PC-9 (cell line): Measurements from ENCODE around the gene CACNA2D1. TPM values are rescaled to one million over a fixed set of nuclear protein-coding genes. Genes with fewer than 3 reads are reported as not detected.

Source experiments
- BruUV-seq: library from RNA; stranded (reverse); fragments of 400-500 nt; replicated peaks from 2 replicates; lab custom pipeline; 2021; lab: Mats Ljungman, UMichigan
- CTCF ChIA-PET: fragments of 300-600 bp; sonication (Branson Sonifier 250); formaldehyde crosslinking; loops from one replicate; lab custom pipeline; 2022; ENCODE audit warnings: antibody characterized with exemption; lab: Charles Lee
- POLR2A ChIA-PET: fragments of 300-600 bp; sonication (Branson Sonifier 250); formaldehyde crosslinking; loops from one replicate; lab custom pipeline; 2022; ENCODE audit warnings: antibody characterized with exemption; ENCODE audit not compliant: unreplicated experiment; lab: Charles Lee
- DNase-seq, 2 experiments: peaks; one replicate each; pipeline versions ENCODE4 v3.0.0 to v3.0.0-alpha.2; 2015 to 2022; ENCODE audit warnings: mixed read lengths in 1 of 2
- H2AFZ ChIP-seq: fragments of 200-600 bp; sonication (generic); 2 replicates; pipeline ENCODE4 v1.8.1; 2017; ENCODE audit warnings: antibody characterized with exemption
- H3F3A ChIP-seq: fragments of 200-600 bp; sonication (generic); 2 replicates; pipeline ENCODE4 v1.8.1; 2017; ENCODE audit warnings: antibody characterized with exemption, mild to moderate bottlenecking, low read depth; ENCODE audit not compliant: insufficient read depth
- H3K27ac ChIP-seq: fragments of 200-600 bp; sonication (generic); 2 replicates; pipeline ENCODE4 v1.6.1; 2016; ENCODE audit warnings: mixed run types
- H3K27me3 ChIP-seq: fragments of 200-600 bp; sonication (generic); 2 replicates; pipeline ENCODE4 v1.6.1; 2016; ENCODE audit warnings: low read depth, mixed run types; ENCODE audit not compliant: insufficient read depth
- H3K36me3 ChIP-seq: fragments of 200-600 bp; sonication (generic); 2 replicates; pipeline ENCODE4 v1.6.1; 2016; ENCODE audit warnings: low read depth, mixed run types
- H3K4me1 ChIP-seq: fragments of 200-600 bp; sonication (generic); replicated peaks from 2 replicates; pipeline ENCODE4 v1.6.1; 2016; ENCODE audit warnings: mixed run types; ENCODE audit not compliant: insufficient read depth
- H3K4me2 ChIP-seq: fragments of 200-600 bp; sonication (generic); 2 replicates; pipeline ENCODE4 v1.6.1; 2017; ENCODE audit warnings: mixed run types
- H3K4me3 ChIP-seq: fragments of 200-600 bp; sonication (generic); 2 replicates; pipeline ENCODE4 v1.6.1; 2016; ENCODE audit warnings: mixed run types
- H3K79me2 ChIP-seq: fragments of 200-600 bp; sonication (generic); 2 replicates; pipeline ENCODE4 v1.6.1; 2017; ENCODE audit warnings: low read depth, mixed run types
- H3K9me2 ChIP-seq: fragments of 200-600 bp; sonication (generic); 2 replicates; pipeline ENCODE4 v1.8.1; 2017; ENCODE audit warnings: mild to moderate bottlenecking; ENCODE audit not compliant: insufficient read depth
- H3K9me3 ChIP-seq: fragments of 200-600 bp; sonication (generic); 2 replicates; pipeline ENCODE4 v1.8.1; 2016; ENCODE audit warnings: low read depth; ENCODE audit not compliant: insufficient read depth
- H4K20me1 ChIP-seq: fragments of 200-600 bp; sonication (generic); 2 replicates; pipeline ENCODE4 v1.8.1; 2017; ENCODE audit not compliant: insufficient read depth
- EZH2 ChIP-seq: fragments of 200-600 bp; sonication (generic); IDR thresholded peaks from 2 replicates; pipeline ENCODE4 v1.8.0; 2017; ENCODE audit warnings: antibody characterized with exemption, low read depth
- intact Hi-C: fragments of 100-400 bp; cut with micrococcal nuclease; formaldehyde crosslinking; loops from one replicate; pipeline ENCODE4 v1.10.0; 2022; ENCODE audit not compliant: unreplicated experiment
- total RNA-seq: library from RNA; stranded (reverse); gene quantifications from 2 replicates; pipeline ENCODE4 v1.2.3, GENCODE V29; 2021
- TF ChIP-seq, protein P1 (sequence below): fragments of 200-600 bp; sonication (generic); conservative IDR thresholded peaks from 2 replicates; pipeline ENCODE4 v1.6.1; 2017; ENCODE audit warnings: mixed run types, antibody characterized with exemption, mild to moderate bottlenecking, moderate library complexity

The CACNA2D1 gene
- total RNA-seq, 1 experiment from 2014 or later, result 3.2 TPM

DNA sequence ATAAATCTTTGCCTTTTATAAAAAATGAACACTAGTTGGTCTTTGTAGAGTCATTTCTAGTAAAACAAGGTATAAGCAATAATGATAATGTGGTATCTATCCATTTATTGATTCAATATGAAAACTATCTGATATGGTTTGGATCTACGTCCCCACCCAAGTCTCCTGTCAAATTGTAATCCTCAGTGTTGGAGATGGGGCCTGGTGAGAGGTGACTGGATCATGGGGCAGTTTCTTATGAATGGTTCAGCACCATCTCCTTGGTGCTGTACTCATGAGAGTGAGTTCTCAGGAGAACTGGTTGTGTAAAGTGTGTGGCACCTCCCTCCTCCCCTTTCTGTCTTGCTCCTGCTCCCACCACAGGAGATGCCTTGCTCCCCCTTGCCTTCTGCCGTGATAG lies 288.8 kb downstream of the CACNA2D1 start:
- Histone ChIP-seq H4K20me1 (no peaks in the 10 kb centered on the region), H3K27ac (no peak overlapping the region), H3K27me3 (no peaks in the 10 kb centered on the region), H3K4me2 (no peak overlapping the region), H3K4me1 (no peaks in the 10 kb centered on the region), H3K9me2 (no peaks in the 10 kb centered on the region), H3K4me3 (no peak overlapping the region), H3F3A (no peaks in the 10 kb centered on the region), H2AFZ (no peak overlapping the region), H3K9me3 (no peaks in the 10 kb centered on the region), H3K36me3 (no peaks in the 10 kb centered on the region), H3K79me2 (no peaks in the 10 kb centered on the region)
- no TSS peak for BruUV-seq
- ChIA-PET POLR2A (no interaction called here), CTCF (no interaction called here)
- no peak for DNase-seq
- TF ChIP-seq, protein P1, sequence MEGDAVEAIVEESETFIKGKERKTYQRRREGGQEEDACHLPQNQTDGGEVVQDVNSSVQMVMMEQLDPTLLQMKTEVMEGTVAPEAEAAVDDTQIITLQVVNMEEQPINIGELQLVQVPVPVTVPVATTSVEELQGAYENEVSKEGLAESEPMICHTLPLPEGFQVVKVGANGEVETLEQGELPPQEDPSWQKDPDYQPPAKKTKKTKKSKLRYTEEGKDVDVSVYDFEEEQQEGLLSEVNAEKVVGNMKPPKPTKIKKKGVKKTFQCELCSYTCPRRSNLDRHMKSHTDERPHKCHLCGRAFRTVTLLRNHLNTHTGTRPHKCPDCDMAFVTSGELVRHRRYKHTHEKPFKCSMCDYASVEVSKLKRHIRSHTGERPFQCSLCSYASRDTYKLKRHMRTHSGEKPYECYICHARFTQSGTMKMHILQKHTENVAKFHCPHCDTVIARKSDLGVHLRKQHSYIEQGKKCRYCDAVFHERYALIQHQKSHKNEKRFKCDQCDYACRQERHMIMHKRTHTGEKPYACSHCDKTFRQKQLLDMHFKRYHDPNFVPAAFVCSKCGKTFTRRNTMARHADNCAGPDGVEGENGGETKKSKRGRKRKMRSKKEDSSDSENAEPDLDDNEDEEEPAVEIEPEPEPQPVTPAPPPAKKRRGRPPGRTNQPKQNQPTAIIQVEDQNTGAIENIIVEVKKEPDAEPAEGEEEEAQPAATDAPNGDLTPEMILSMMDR, result no peak
- TF ChIP-seq EZH2, result no peak
- intact Hi-C loops, result no loop called here

- H3K4me2 ChIP-seq, result no peak overlapping the region
- DNase-seq, result no peak
- CTCF ChIA-PET, result no interaction called here
- intact Hi-C loops, result no loop called here
- no peaks in the 10 kb centered on the region for H3K9me3 ChIP-seq
- TF ChIP-seq, protein P1, result no peak
- no peak for TF ChIP-seq EZH2
- H3K4me3 ChIP-seq, result no peak overlapping the region
- H3K27ac ChIP-seq, result no peak overlapping the region
- H3K36me3 ChIP-seq, result no peaks in the 10 kb centered on the region
- H4K20me1 ChIP-seq, result no peaks in the 10 kb centered on the region
- H3K4me1 ChIP-seq, result no peaks in the 10 kb centered on the region
- no peaks in the 10 kb centered on the region for H3K9me2 ChIP-seq
- BruUV-seq, result no TSS peak
- H3K79me2 ChIP-seq, result no peaks in the 10 kb centered on the region
- POLR2A ChIA-PET, result no interaction called here
- H2AFZ ChIP-seq, result no peak overlapping the region
- no peaks in the 10 kb centered on the region for H3F3A ChIP-seq
- no peaks in the 10 kb centered on the region for H3K27me3 ChIP-seq
Measured at GRCh38 chr7:82153776-82154175, 289.8 kb downstream of the CACNA2D1 start.

GRCh38 chr7:82152858-82153257 lies 290.7 kb downstream of the CACNA2D1 start:
- Histone ChIP-seq H3K4me1 (no peaks in the 10 kb centered on the region), H4K20me1 (no peaks in the 10 kb centered on the region), H3K9me3 (no peaks in the 10 kb centered on the region), H3K9me2 (no peaks in the 10 kb centered on the region), H3K4me2 (no peak overlapping the region), H3K79me2 (no peaks in the 10 kb centered on the region), H3K36me3 (no peaks in the 10 kb centered on the region), H3K27me3 (no peaks in the 10 kb centered on the region), H3F3A (no peaks in the 10 kb centered on the region), H2AFZ (no peak overlapping the region), H3K27ac (no peak overlapping the region), H3K4me3 (no peak overlapping the region)
- ChIA-PET CTCF (no interaction called here), POLR2A (no interaction called here)
- DNase-seq, result no peak
- intact Hi-C loops, result no loop called here
- BruUV-seq, result no TSS peak
- TF ChIP-seq EZH2, result no peak
- TF ChIP-seq, protein P1, result no peak
